AG09319 (cell line): ENCODE results near the gene ETAA1.

Experiments used
- DNase-seq: peaks from one replicate; pipeline ENCODE4 v3.0.0-alpha.2; 2010; ENCODE audit warnings: low read depth; ENCODE audit errors: extremely low read depth
- TF ChIP-seq, protein P1 (sequence below): IDR thresholded peaks from 2 replicates; pipeline ENCODE4 v1.5.1; 2011; ENCODE audit warnings: low read depth, mild to moderate bottlenecking, inconsistent platforms, low read length, moderate library complexity

ETAA1 gene

DNA sequence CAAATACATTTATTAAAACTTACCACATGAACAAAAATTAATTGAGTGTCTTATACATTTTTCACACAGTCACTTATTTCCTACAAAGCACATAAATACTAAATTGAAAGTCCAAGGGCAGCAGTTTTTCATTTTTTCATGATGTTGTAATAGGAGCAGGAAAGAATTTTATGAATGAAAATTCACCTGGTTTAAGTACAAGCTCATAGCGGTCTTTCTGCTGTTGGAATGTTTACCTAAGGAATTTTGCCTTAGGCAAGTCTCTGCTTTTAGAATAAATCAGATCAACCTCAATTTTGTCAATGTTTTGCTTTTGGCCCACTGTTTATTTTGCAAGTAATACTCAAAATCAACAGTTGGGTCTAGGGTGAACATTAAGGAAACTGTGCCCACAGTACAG, 40.0 kb downstream of the ETAA1 start:
- DNase-seq: no peak
- TF ChIP-seq, protein P1, sequence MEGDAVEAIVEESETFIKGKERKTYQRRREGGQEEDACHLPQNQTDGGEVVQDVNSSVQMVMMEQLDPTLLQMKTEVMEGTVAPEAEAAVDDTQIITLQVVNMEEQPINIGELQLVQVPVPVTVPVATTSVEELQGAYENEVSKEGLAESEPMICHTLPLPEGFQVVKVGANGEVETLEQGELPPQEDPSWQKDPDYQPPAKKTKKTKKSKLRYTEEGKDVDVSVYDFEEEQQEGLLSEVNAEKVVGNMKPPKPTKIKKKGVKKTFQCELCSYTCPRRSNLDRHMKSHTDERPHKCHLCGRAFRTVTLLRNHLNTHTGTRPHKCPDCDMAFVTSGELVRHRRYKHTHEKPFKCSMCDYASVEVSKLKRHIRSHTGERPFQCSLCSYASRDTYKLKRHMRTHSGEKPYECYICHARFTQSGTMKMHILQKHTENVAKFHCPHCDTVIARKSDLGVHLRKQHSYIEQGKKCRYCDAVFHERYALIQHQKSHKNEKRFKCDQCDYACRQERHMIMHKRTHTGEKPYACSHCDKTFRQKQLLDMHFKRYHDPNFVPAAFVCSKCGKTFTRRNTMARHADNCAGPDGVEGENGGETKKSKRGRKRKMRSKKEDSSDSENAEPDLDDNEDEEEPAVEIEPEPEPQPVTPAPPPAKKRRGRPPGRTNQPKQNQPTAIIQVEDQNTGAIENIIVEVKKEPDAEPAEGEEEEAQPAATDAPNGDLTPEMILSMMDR: no peak

- TF ChIP-seq, protein P1: no peak
- DNase-seq: no peak
Measured at GRCh38 chr2:67438337-67438736, 41.2 kb downstream of the ETAA1 start.

DNA sequence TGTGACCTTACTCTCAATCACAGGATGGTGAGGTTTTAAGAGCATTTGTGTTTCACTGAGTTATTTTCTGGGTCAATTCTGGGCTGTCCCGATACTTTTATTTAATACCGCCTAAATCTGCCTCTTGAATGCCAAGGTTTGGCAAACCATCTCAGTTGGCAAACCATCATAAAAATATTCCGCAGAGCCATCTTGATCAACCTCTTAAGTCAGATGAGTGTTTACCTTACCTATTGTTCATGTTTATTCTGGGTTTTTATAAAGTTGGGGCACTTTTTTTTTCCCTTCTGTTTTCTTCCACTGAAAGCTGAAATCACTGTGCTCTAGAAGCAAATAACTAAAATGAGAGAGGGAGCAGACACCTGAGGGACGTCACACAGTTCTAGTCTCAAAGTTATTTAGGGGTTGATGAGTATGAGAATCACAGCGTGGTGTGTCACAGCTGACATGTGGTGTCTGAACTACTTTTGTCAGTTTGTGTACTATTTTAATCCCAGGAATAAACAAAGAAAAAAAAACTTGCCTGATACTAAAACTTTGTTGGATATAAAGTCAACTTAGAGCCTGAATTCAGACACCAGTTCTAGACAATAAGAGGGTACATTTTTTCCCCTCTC, 48.6 kb downstream of the ETAA1 start:
- TF ChIP-seq, protein P1: no peak
- no peak for DNase-seq

- DNase-seq: no peak
- TF ChIP-seq, protein P1: no peak
Measured at GRCh38 chr2:67446491-67446911, 49.4 kb downstream of the ETAA1 start.

GRCh38 chr2:67448648-67449047, 51.5 kb downstream of the ETAA1 start:
- TF ChIP-seq, protein P1: no peak
- DNase-seq: no peak

DNA sequence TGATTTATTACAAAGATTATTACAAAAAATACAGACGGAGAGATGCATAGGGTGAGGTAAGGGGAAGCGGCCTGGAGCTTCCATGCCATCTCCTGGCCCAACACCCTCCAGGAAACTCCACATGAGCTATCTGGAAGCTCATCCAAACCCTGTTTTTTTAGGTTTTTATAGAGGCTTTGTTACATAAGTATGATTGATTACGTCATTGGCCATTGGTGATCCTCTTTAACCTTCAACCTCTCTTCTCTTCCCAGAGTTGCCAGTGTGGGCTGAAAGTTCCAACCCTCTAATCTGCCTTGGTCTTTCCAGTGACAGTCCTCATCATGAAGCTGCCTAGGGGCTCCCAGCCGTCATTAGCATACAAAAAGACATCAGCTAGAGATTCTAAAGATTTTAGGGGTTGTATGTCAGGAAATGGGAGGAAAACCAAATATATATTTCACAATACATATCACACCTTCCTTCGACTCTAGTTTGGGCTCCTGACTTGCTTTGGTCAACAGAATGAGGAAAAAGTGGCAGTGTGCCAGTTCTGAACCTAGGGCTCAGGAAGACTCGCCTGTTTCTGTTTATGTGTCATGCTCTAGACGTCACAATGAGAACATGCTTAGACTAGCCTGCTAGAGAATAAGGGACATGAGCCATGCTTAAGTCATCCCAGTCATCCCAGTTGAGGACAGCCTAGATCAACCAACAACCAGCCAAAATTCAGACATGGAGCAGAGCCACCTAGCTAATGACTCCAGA, 54.1 kb downstream of the ETAA1 start:
- no peak for DNase-seq
- TF ChIP-seq, protein P1: no peak

- TF ChIP-seq, protein P1: no peak
- no peak for DNase-seq
Measured at GRCh38 chr2:67453310-67453709, 56.2 kb downstream of the ETAA1 start.
